NCI-H460 (cell line): ENCODE data around the gene H2BK1. TPM values are rescaled to one million over a fixed set of nuclear protein-coding genes. Genes with fewer than 3 reads are reported as not detected.

Experiments used
- DNase-seq: peaks from one replicate; pipeline ENCODE4 v3.0.0-alpha.2; 2016; ENCODE audit warnings: low read depth; ENCODE audit errors: extremely low read depth
- polyA plus RNA-seq: library from polyadenylated mRNA; depleted of rRNA; stranded (reverse); fragments of >200 nt; gene quantifications from 2 replicates; pipeline ENCODE4 v1.2.3, GENCODE V29; 2014; cell fraction: nucleus; rRNA removed
- total RNA-seq: library from RNA; depleted of rRNA; stranded (reverse); fragments of >200 nt; shearing (Covaris generic); gene quantifications from 2 replicates; pipeline ENCODE4 v1.2.3, GENCODE V29; 2014; rRNA removed

H2BK1 gene
- not detected in 2 replicates for total RNA-seq
- not detected in 2 replicates for polyA plus RNA-seq

GRCh38 chr7:151210087-151210854 lies at the start of gene H2BK1:
H2BK1 (minus strand) TSS chr7:151210488; CDS start chr7:151210318, 170 bp downstream.
- DNase-seq, result no peak

DNA sequence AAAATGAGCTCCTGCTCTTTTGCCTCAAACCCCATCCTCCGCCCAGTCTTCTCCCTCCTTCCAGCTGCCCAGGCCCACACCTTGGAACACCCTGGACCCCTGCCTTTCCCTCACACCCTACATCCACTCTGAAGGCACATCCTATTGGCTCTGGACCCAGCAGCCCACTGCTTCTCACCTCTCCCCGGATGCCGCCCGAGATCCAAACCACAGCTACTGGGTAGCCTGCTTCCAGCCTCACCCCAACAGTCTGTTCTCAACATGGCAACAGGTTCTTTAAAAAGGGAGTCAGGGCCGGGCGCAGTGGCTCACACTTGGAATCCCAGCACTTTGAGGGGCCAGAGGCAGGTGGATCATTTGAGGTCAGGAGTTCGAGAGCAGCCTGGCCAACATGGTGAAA lies 47.7 kb upstream of the H2BK1 start:
- no peak for DNase-seq

- no peak for DNase-seq
Measured at GRCh38 chr7:151256410-151257045, 46.2 kb upstream of the H2BK1 start.

- no peak for DNase-seq
Measured at GRCh38 chr7:151255390-151255789, 45.1 kb upstream of the H2BK1 start.

GRCh38 chr7:151254851-151255250 lies 44.6 kb upstream of the H2BK1 start:
- no peak for DNase-seq

- no peak for DNase-seq
Measured at GRCh38 chr7:151254316-151254715, 44.0 kb upstream of the H2BK1 start.

DNA sequence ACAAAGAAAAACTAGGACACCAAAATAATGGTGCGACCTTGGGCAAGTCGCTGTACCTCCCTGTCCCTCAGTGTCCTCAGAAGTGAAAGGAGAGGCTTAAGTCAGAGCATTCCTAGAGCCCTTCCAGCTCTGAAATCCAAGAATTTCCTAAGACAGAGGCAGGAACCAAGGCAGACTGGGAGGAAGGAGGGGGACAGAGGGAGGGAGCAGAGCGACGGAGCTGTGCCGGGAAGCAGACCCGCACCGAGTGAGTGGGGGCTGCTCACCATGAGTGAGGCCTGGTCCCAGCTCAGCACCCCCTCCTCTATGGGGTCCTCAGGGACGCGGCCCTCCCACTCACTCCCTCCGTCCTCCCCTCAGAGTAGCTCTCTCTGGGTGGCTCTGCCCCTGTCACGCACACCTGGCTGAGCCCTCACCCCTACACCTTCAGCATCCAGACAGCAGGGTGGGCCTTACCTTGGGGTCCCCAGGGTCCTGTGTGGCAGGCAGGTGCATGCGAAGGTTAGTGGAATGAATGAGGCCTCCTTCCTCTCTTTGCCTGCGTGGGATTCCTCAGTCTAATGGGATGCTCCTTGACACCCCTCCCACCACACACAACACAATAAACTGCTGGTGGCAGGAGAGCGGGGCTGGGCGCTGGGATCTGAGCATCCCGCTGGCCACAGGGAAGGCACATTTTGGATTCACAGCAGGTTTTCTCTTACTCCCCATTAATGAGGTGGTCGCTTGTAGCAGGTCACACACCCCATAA lies 42.8 kb upstream of the H2BK1 start:
- no peak for DNase-seq

DNA sequence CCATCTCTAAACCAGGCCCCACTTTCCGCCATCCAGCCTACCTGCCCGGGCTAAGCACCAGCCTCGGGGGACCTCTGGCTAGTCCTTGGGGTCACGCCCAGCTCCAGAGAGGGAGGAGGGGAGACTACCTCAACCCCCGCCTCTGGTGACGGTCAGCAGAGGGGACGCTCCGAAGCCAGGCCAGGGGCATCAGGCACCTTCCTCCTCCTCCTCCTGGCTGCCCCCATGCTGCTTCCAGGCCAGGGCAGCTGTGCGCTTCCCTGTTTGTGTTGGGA lies 42.2 kb upstream of the H2BK1 start:
- DNase-seq, result no peak

GRCh38 chr7:151251689-151252560 lies 41.6 kb upstream of the H2BK1 start:
- DNase-seq, result peak; percentile 49

GRCh38 chr7:151251328-151251688 lies 41.0 kb upstream of the H2BK1 start:
- no peak for DNase-seq

- no peak for DNase-seq
Measured at GRCh38 chr7:151250181-151251132, 40.2 kb upstream of the H2BK1 start.

- peak; percentile 65 for DNase-seq
Measured at GRCh38 chr7:151249732-151250072, 39.4 kb upstream of the H2BK1 start.

DNA sequence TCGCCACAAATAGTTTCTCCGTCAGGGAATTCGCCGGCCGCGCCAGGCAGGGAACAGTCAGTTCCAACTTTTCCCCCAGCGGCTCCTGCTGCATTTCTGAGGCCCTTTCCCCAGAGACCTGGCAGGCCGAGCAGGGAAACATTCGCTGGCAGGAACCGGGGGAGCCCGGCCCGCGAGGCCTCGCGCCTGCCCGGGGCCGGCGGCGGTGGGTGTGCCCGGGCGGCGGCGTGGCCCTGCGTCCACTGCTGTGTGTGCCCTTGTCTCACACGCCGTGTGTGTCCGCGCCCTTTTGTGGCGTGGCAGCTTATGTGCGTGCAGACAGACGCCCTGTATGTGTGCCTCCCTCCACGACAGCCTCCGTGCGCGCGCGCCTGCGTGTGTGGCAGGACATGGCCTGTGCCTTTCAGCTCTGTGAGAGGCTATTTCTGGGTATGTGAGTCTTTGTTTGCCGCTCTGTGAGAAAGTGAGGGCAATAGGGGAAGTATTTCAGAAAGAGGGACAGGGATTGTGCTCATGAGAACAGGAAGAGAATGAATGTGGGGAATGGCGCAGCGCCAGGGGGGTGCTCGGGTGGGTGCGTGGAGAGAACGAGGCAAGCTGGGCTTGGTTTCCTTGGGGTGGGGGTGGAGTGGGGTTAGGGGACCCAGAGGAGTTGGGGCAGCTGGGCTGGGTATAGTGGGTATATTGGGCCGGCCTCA lies 38.9 kb upstream of the H2BK1 start:
- peak; percentile 30 for DNase-seq

- DNase-seq, result peak; percentile 23
Measured at GRCh38 chr7:151248346-151249033, 38.2 kb upstream of the H2BK1 start, which contains the start of gene SMARCD3. SMARCD3 (minus strand) TSS chr7:151248694; CDS start chr7:151248562, 132 bp downstream.

DNA sequence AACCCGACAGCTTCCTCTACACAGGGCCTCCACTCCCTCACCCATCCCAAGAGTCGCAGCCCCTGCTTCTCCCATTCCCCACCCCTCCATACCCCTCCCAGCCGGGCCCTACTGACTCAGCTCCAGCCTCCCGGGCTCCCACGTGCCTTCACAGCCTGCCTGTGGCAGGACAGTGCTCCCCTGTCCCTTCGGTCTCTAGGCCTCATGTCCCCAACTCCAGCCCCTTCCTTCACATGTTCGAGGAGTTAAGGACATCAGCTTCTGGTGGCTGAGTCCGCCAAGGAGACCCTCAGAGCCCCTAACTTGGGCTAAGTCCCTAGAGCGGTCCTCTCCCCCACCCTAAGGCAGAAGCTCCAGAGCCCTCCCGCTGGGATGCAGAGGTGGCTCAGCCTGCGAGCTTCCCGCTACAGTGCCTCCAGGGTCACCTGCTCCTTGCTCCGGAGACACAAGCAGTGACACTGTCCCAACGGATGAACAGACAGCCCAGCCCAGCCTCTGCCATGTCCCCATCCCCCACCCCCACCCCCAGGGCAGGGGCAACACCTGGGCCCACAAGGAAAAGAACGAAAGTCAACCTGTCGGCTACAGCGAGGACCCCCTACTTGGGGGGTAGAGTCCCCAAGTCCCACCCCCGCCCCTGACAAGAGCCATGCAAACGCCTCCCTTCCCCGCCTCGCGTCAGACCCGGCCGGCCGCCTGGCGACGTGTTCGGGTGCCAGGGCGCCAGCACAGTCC lies 37.5 kb upstream of the H2BK1 start:
- DNase-seq, result peak; percentile 22

DNA sequence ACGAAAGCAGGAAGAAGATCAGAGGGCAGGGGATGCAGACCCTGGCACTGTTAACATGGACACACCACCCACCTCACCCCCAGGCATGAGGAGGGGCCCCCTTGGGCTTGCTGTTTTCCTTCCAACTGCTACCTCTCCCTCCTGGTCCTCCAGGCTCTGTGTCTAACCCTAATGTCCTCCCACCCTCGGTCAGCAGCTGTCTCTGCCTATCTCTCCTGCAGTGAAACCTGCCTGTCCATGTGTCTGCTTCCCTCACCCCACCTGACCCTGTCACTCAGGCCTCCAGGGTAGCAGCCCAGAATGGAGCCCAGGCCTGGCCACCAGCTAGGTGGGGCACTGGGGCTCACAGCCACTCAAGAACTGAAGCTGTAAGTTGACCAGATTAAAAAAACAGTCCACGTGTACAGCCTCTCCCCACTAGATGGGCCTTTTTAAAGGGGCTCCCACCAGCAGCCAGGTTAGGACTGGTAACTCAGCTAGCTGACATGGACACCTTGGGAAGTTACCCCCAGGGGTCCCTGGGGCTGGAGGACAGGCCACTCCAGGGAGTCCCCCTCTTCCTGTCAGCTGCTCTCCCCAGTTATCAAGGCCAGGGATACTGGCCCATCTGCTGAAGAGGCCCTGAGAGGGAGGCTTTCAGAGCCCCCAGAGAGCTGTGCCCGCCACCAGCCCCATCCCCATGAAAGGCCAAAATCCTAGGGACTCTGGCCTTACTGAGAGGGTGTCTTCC lies 36.7 kb upstream of the H2BK1 start:
- no peak for DNase-seq
